A673 (cell line): ENCODE data around the gene PELI1. TPM values are rescaled to one million over a fixed set of nuclear protein-coding genes. Genes with fewer than 3 reads are reported as not detected.

ENCODE experiments used
- BruUV-seq: library from RNA; stranded (reverse); fragments of 400-500 nt; replicated peaks from 2 replicates; lab custom pipeline; 2021; lab: Mats Ljungman, UMichigan
- CTCF ChIA-PET: fragments of 300-600 bp; sonication (Branson Sonifier 250); formaldehyde crosslinking; loops from one replicate; lab custom pipeline; 2022; ENCODE audit warnings: antibody characterized with exemption; lab: Charles Lee
- POLR2A ChIA-PET: fragments of 300-600 bp; sonication (Branson Sonifier 250); formaldehyde crosslinking; loops from one replicate; lab custom pipeline; 2022; ENCODE audit warnings: antibody characterized with exemption; ENCODE audit not compliant: low non-redundant PET; lab: Charles Lee
- DNase-seq: peaks from one replicate; pipeline ENCODE4 v3.0.0-alpha.2; 2015; ENCODE audit warnings: low spot score
- H3K27ac ChIP-seq: fragments of 200-600 bp; sonication (generic); 2 replicates; pipeline ENCODE4 v1.5.1; 2016; ENCODE audit warnings: mixed run types, low read depth, mild to moderate bottlenecking, mixed read lengths, antibody characterized with exemption, low read length; ENCODE audit not compliant: poor library complexity, severe bottlenecking
- H3K27me3 ChIP-seq: fragments of 200-600 bp; sonication (generic); replicated peaks from 2 replicates; pipeline ENCODE4 v1.6.1; 2017; ENCODE audit warnings: mixed run types, low read depth, mild to moderate bottlenecking, mixed read lengths, antibody characterized with exemption, low read length; ENCODE audit not compliant: insufficient read depth, poor library complexity
- H3K36me3 ChIP-seq: fragments of 200-600 bp; sonication (generic); 2 replicates; pipeline ENCODE4 v1.6.1; 2016; ENCODE audit warnings: mixed run types, mild to moderate bottlenecking, mixed read lengths, antibody characterized with exemption, low read length; ENCODE audit not compliant: insufficient read depth, poor library complexity, severe bottlenecking
- H3K4me1 ChIP-seq: fragments of 200-600 bp; sonication (generic); 2 replicates; pipeline ENCODE4 v1.6.1; 2017; ENCODE audit warnings: mixed run types, mild to moderate bottlenecking, mixed read lengths, antibody characterized with exemption, low read length; ENCODE audit not compliant: insufficient read depth, poor library complexity, severe bottlenecking
- H3K4me3 ChIP-seq: fragments of 200-600 bp; sonication (generic); 2 replicates; pipeline ENCODE4 v1.5.1; 2016; ENCODE audit warnings: low read depth, mixed run types, mild to moderate bottlenecking, mixed read lengths, low read length; ENCODE audit not compliant: poor library complexity, severe bottlenecking
- H3K9me3 ChIP-seq: fragments of 200-600 bp; sonication (generic); 2 replicates; pipeline ENCODE4 v1.6.1; 2016; ENCODE audit warnings: mixed run types, low read depth, mild to moderate bottlenecking, mixed read lengths, antibody characterized with exemption, low read length; ENCODE audit not compliant: poor library complexity, severe bottlenecking
- CTCF ChIP-seq: fragments of 300-800, 200-600 bp; sonication (generic); conservative IDR thresholded peaks from 2 replicates; pipeline ENCODE4 v1.5.1; 2017; ENCODE audit warnings: low read depth, mild to moderate bottlenecking, antibody characterized with exemption, low read length, moderate library complexity, mixed read lengths
- EZH2 ChIP-seq: fragments of 200-600 bp; sonication (generic); IDR thresholded peaks from 2 replicates; pipeline ENCODE4 v1.6.1; 2017; ENCODE audit warnings: borderline replicate concordance, low read depth, mild to moderate bottlenecking, mixed read lengths, antibody characterized with exemption, low read length; ENCODE audit not compliant: poor library complexity, severe bottlenecking
- intact Hi-C: fragments of 100-400 bp; cut with micrococcal nuclease; formaldehyde crosslinking; loops from one replicate; pipeline ENCODE4 v1.10.0; 2022; ENCODE audit not compliant: unreplicated experiment
- total RNA-seq: library from RNA; stranded (reverse); gene quantifications from 2 replicates; pipeline ENCODE4 v1.2.3, GENCODE V29; 2021

The PELI1 gene
- total RNA-seq, 1 experiment from 2014 or later = 35.1 TPM

DNA sequence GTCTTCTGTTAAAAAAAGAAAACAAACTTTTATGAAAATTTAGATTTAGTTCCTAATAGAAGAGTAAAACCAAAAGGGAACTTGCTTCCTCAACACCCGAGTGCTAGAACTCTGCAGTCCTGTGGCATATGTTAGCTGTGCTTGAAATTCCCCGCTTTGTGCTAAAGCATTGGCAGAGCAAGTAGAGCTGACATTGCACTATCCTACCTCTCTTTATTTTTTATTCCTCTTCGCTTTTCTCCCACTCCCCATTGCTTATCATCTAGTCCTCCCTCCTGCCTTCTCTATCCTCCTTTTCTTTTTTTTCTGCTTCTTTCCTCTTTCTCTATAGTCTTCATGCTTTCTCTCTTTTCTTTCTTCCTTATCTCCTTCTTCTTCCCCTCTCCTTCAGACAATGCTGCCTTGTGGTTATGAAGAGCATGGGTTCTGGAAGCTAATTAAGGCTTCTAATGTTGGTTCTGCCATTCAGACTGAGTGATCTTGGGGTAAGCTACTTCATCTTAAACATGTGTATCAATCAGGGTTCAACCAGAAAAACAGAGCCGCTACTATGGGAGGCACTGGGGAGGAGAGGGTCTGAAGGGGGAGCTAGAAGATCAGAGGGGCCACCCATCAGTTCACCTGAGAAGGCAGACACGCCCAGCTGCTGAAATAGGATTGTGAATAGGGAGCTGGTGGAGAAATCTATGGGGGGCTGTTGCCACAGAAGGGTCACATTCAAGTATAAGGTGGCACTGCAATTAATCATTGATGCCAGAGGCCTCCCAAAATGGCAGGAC lies 31.4 kb upstream of the PELI1 start:
- Histone ChIP-seq H3K4me1 (peaks cover 32% of the 10 kb centered on the region), H3K27me3 (no peaks in the 10 kb centered on the region), H3K9me3 (no peaks in the 10 kb centered on the region), H3K36me3 (no peaks in the 10 kb centered on the region), H3K4me3 (no peak overlapping the region), H3K27ac (no peak overlapping the region)
- no TSS peak for BruUV-seq
- no peak for DNase-seq
- CTCF ChIA-PET = no interaction called here
- intact Hi-C loops = no loop called here
- POLR2A ChIA-PET = no interaction called here
- no peak for TF ChIP-seq CTCF
- no peak for TF ChIP-seq EZH2

GRCh38 chr2:64173156-64174135 lies 29.2 kb upstream of the PELI1 start:
- Histone ChIP-seq H3K4me1 (peaks cover 30% of the 10 kb centered on the region), H3K36me3 (no peaks in the 10 kb centered on the region), H3K4me3 (no peak overlapping the region), H3K9me3 (no peaks in the 10 kb centered on the region), H3K27me3 (no peaks in the 10 kb centered on the region), H3K27ac (no peak overlapping the region)
- intact Hi-C loops = no loop called here
- TF ChIP-seq EZH2 (no peak), CTCF (no peak)
- ChIA-PET CTCF (no interaction called here), POLR2A (no interaction called here)
- no TSS peak for BruUV-seq
- peak; percentile 59 for DNase-seq

DNA sequence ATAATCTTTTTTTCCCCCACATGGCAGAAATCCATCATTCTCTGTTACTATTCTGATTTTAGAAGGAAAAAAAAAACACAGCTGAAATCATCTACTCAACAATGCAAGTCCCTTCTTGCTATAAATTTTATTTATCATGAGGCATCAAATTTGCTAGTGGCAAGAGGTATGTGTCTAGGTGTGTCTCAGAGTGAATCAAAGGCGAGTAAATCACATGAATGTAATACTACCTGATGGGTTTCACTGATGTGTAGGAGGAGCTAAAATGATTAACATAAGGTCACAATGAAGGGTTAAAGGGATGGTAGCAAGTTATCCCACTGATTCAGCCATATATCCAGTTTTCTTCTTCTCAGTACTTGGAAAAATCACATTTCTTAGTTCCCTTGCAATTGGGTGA lies 24.5 kb upstream of the PELI1 start:
- ChIA-PET POLR2A (interaction anchor here (0.6 kb wide), 1 partner anchor 59 kb away, joined by 3 read pairs; no protein-coding TSS in a partner anchor), CTCF (interaction anchor here (0.6 kb wide), 1 partner anchor 291 kb away, joined by 3 read pairs; no protein-coding TSS in a partner anchor)
- BruUV-seq = no TSS peak

More for the DNA sequence above, 24.5 kb upstream of the PELI1 start:
- peaks cover 47% of the 10 kb centered on the region for H3K4me1 ChIP-seq
- peak; percentile 47 for DNase-seq
- no peak overlapping the region for H3K4me3 ChIP-seq
- no peak for TF ChIP-seq EZH2
- no peak for TF ChIP-seq CTCF
- no peaks in the 10 kb centered on the region for H3K27me3 ChIP-seq
- H3K9me3 ChIP-seq = no peaks in the 10 kb centered on the region
- no peak overlapping the region for H3K27ac ChIP-seq
- H3K36me3 ChIP-seq = no peaks in the 10 kb centered on the region
- intact Hi-C loops = no loop called here
